ENCODE results near the gene TMC1.

TMC1 gene

GRCh38 chr9:72873456-72873855 is 352.0 kb downstream of the TMC1 start:
- DNase-seq (ENCODE audit: low read depth) = peak; percentile 46

GRCh38 chr9:72874344-72874743 is 352.9 kb downstream of the TMC1 start:
- no peak for DNase-seq (ENCODE audit: low read depth)

- no peak for DNase-seq (ENCODE audit: low read depth)
These were observed 353.8 kb downstream of the TMC1 start for GRCh38 chr9:72875221-72875620.

GRCh38 chr9:72880821-72881220 is 359.4 kb downstream of the TMC1 start:
- peak; percentile 12 for DNase-seq (ENCODE audit: low read depth)

- DNase-seq (ENCODE audit: low read depth) = peak; percentile 27
These were observed 360.8 kb downstream of the TMC1 start for GRCh38 chr9:72882117-72882775.

GRCh38 chr9:72883875-72884274 is 362.5 kb downstream of the TMC1 start:
- DNase-seq (ENCODE audit: low read depth) = no peak

- no peak for DNase-seq (ENCODE audit: low read depth)
These were observed 363.1 kb downstream of the TMC1 start for GRCh38 chr9:72884508-72884907.

Measured in EH (cell line).